HG03025 (cell line): ENCODE data around the gene KRTAP10-9.
"Not testable (repeated sequence)": the region's sequence is repeated elsewhere in the genome, so short reads cannot be mapped to it uniquely, and the experiment has no call there.

Experiments
- ATAC-seq: cut with Tn5 transposase; IDR thresholded peaks from one replicate; pipeline ENCODE4 v1.9.1; 2021; ENCODE audit warnings: mild to moderate bottlenecking, moderate library complexity; ENCODE audit not compliant: unreplicated experiment, low FRiP score

The KRTAP10-9 gene

DNA sequence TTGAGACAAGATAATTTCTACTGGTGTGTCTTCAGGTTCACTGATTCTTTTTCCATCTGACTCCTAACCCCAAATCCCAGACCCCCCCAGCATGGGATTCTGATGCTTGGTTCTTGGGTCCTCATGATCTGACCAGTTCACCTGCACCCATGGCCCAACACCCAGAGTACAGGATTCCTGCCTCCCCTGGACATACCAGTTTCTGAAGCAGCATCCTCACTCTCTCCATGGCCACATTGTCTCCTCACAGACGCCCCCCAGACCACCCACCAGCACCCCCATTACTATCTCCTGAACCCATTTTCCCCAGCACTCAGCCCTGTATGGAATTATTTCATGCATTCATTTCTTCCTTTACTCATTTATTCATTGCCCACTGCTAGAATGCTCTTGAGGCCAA is 30.0 kb downstream of the KRTAP10-9 start:
- ATAC-seq: no peak

DNA sequence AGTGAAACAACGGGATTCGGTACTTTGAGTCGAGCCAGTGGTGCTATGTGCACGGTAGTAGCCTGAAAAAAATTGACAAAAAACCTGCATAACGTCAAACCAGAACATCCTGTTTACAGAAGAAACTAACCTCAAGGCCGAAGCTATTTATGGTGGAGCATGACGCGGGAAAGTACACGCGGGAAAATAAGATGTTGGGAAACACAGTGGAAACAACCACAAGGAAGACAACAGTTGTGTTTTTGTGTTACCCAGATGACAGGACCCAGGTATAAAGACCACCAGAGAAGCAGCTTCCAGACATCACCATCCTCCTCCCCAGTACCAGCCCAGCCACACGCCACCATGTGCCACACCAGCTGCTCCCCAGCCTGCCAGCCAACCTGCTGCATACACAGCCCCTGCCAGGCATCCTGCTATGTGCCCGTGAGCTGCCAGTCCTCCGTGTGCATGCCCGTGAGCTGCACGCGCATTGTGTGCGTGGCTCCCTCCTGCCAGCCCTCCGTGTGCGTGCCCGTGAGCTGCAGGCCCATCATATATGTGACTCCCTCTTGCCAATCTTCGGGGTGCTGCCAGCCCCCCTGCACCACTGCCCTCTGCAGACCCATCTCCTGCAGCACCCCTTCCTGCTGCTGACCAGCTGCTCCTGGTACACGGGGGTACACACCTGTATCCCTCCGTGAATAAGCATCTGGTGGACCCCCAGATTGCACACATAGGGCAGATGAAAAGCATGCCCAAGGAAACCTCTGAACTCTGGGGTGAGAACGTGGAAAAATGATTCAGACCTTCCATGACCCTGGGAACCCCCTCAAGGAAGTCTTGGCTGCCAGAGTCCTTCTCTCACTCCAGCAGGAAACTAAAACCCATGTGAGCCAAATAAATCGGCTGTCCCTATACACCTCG is 31.0 kb downstream of the KRTAP10-9 start, which contains the start of gene KRTAP12-3:
KRTAP12-3 (plus strand) TSS at position 298 of the 906 bp plus-strand sequence; CDS start at position 346, 48 bp downstream.
- ATAC-seq: no peak

DNA sequence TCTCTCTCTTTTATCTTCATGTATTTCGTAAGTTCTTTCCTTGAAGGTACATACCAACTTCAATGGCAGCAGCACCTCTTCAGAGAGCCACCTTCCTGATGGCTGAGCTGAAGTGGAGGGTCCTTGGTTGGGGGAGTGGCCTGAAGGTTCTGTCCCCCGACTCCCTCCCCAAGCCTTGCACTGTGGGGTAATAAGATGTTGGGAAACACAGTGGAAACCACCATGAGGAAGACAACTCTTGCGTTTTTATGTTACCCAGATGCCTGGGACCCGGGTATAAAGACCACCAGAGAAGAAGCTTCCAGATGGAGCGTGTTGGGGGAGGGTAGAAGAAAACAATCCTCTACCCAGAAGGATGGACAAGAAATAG is 31.6 kb downstream of the KRTAP10-9 start:
- ATAC-seq: no peak

DNA sequence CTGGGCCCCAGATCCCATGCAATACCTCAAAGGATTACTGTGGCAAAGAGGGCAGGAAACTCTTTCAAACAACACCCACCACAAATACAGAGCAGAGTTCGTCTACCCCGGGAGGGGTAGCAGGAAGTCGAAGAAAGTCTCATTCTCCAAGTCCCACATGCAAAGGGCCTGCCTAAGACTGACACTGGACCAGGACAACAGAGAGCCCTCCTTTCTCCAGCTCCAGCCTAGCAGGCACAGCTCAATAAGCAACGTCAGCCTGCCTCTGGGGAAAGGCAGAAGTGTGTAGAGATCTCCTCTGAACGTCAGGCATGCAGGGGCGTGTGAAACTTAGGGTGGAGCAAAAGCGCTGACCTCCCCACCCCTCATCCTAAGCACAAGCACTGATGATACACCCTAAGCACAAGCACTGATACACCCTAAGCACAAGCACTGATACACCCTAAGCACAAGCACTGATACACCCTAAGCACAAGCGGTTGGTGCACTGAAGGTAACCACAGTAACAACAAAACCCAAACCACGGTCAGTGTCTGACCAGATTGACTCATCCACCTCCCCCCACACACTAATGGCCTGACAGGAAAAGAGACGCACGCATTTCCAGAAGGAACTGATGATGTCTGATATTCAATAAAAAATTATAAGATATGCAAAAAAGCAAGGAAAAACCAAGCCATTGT is 32.2 kb downstream of the KRTAP10-9 start:
- ATAC-seq: no peak

DNA sequence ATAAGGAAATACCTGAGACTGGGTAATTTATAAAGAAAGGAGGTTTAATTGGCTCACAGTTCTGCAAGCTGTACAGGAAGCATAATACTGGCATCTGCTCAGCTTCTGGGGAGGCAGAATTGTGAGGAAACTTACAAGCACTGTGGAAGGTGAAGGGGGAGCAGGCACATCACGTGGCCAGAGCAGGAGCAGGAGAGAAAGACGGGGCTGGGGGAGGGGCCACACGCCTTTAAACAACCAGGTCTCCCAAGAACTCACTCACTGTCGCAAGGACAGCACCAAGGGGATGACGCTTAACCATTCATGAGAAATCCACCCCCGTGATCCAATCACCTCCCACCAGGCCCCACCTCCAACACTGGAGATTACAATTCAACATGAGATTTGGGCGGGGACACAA is 34.7 kb downstream of the KRTAP10-9 start:
- ATAC-seq: not testable (repeated sequence)

DNA sequence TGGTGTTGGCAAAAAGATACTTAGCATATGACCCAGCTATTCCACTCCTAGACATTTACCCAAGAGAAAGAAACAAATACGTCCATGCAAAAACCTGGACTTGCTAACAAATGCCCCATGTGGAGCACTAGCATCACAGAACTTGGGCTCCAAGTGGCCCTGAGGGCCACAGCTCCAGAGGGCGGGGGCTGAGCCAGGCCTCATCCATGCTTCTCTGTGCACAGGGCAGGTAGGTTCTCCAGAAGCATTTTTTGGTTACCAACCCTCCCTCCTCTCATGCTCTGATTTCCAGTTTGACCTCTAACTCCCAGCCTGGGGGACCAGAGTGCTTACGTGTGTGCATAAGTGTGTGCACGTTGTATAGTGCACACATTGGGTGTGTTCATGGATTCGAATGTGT is 37.8 kb downstream of the KRTAP10-9 start:
- no peak for ATAC-seq

DNA sequence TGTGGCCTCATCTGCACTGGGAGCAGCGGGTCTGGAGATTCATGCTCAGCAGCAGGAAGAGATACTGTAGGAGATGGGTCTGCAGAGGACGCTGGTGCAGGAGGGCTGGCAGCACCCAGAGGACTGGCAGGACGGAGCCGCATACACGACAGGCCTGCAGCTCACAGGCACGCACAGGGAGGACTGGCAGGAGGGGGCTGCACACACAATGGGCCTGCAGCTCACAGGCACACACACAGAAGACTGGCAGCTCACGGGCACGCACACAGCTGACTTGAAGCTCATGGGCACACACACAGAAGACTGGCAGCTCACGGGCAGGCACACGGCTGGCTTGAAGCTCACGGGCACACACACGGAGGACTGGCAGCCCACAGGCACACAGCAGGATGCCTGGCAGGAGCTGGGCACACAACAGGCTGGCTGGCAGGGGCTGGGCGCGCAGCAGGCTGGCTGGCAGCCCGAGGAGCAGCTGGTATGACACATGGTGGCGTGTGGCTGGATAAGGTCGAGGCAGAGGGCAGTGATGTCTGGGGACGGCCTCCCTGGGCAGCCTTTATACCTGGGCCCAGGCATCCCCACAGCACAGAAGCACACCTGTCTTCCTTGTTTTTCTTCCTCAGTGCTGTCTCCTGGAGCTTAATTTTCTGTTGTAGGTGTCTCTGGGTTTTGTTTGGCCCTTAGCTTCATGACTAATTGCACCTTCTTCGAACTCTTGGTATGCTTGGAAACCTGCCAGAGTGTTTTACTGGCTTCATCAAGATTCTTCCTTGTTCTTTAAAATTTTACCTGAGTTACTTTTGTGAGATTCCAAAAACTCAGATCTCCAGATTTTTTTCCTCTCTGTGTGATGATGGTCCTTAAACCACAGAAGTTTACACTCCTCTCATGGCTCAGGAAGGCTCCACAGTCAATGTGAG is 39.8 kb downstream of the KRTAP10-9 start, which contains the start of gene KRTAP12-2:
KRTAP12-2 (minus strand) TSS at position 527 of the 920 bp plus-strand sequence; CDS start at position 486, 41 bp downstream.
- no peak for ATAC-seq

DNA sequence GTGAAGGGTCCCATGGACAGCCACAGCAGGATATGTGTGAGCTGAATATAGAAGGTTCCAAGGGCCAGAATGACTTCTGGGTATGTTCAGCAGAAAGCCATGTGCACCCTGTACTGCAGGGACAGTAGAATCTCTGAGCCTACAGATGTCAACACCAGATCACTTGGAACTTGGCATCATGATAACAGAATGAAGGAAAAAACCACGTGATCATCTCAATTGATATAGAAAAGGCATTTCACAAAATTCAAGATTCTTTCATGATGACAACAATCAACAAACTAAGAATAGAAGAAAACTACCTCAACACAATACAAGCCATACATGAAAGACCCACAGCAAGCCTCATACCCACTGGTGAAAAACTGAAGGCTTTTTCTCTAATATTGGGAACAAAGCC is 40.7 kb downstream of the KRTAP10-9 start:
- no peak for ATAC-seq

DNA sequence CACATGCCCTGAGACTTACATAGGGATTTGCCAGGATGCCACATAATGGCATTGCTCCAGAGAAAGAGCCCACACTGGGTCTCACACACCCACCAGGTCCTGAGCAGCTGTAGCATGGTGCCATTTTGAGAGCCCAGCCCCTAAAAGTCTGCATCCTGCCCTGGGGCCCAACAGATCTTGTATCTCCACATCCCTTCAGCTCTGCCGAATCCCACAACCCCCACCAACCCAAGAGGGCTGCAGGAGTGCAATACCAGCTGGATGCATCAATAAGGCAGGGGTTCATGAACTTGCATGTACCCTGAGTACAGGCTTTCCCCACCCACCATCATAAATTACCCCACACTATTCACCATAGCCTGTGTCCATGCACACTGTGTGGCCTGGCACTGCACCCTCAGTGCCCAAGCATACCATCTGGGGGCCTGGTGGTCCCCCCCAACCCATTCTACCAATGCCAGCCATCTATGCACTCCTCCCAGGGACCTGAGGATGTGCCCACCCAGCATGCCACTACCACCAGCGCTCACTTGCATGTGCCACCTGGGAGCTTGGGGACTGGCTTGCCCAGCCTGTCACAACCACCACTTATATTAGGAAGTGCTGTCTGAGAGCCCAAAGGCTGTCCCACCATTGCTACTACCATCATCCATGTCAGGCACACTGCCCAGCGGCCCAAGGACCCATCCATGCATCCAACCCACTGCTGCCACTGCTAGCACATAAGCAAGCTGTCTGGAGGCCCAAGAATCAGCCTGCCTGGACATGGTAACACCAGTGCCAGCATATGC is 43.9 kb downstream of the KRTAP10-9 start:
- no peak for ATAC-seq

DNA sequence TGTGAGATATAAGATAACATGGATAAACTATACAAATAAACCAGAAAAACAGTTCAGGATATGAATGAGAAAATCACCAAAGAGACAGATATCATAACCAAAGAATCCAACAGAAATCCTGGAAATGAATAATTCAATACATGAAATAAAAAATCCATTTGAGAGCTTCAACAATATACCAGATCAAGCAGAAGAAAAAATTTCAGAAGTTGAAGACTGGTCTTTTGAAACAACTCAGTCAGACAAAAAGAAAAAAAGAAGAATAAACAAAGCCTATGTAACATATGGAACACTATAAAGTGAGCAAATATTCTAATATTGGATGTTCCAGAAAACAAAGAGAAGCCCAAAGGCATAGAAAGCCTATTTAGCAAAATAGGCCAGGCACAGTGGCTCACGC is 45.0 kb downstream of the KRTAP10-9 start:
- no peak for ATAC-seq

DNA sequence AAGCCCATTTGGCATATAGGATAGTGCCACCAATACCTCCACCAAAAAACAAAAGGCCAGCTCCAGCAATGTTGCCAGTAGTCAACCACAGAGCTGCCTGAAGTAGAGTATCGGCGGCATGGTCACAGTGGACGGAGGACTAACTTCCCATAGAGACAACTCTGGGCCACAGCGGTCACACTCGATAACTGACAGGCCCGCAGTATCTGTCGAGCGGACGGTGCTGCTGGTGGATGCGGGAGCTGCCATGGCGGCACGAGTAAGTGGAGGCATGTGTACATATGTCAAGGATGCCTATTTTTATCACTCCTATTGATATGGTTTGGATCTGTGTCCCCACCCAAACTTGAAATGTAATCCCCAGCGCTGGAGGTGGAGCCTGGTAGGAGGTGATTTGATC is 51.0 kb downstream of the KRTAP10-9 start:
- ATAC-seq: no peak
